ENCODE data around the gene ISOC2.
"Not testable (repeated sequence)": the region's sequence is repeated elsewhere in the genome, so short reads cannot be mapped to it uniquely, and the experiment has no call there.

The ISOC2 gene

DNA sequence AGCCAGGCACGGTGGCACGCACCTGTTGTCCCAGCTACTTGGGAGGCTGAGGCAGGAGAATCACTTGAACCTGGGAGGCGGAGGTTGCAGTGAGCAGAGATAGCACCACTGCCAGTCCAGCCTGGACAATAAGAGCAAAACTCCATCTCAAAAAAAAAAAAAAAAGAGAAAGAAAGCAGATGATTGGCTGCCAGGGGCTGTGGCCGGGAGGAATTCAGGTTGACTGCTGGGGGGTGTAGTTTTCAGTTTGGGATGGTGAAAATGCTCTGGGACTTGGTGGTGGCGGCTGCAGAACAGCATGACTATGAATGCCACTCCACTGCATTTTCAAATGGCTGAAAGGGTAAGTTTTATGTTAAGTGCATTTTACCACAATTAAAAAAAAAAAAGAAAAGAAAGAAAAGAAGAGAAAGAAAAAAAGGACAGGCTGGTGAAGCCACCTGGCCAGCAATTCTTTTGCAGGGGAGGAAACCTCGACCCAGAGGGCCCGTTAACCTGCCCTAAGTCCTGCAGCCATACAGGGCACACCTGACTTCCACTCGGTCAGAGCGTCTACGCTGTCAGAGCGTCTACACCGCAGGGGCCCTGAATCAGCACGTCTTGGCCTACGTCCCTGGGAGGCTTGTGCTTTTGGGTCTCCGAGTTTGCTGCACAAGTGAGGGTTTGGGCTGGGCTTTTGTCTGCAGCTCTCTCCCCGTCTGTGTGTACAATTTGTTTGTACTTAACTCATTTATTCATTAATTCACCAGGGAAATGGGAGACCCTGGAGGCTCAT lies 3.6 kb downstream of the ISOC2 start:
- DNase-seq (ENCODE audit: low spot score), result no peak

- no peak for DNase-seq (ENCODE audit: low spot score)
These were observed 5.1 kb downstream of the ISOC2 start for GRCh38 chr19:55456347-55456746.

GRCh38 chr19:55455576-55456235 lies 5.7 kb downstream of the ISOC2 start:
- no peak for DNase-seq (ENCODE audit: low spot score)

GRCh38 chr19:55454787-55455243 lies 6.6 kb downstream of the ISOC2 start:
- peak; percentile 70 for DNase-seq (ENCODE audit: low spot score)

GRCh38 chr19:55453511-55454260 lies 7.8 kb downstream of the ISOC2 start:
- DNase-seq (ENCODE audit: low spot score), result no peak

DNA sequence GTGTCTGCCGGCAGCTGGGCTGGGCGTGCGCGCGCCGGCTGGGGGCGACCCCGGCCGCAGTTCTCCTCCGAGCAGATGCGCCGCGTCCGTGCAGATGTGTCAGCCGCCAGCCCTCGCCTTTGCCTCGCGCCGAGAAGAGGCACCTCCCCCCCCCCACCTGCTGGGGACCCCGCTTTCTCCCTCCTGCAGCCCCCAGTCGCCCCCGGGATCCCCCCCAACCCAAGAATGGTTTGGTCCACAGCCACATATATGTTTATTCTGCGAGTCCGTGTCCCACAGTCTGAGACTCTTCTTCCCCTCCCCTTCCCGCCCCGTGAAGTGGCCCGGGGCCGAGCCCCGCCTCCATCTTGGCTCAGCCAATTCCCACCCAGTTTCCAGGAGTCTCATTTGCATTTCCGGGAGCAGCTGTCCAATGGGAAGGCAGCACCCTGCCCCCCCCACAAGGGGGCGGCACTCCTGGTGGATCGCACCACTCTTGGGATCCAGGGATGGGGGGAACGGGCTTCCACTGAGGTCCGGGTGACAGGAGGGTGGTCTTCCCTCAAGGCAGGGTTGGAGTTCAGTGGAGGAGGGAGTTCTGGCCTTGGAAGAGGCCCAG lies 8.6 kb downstream of the ISOC2 start:
- DNase-seq (ENCODE audit: low spot score), result peak; percentile 84

DNA sequence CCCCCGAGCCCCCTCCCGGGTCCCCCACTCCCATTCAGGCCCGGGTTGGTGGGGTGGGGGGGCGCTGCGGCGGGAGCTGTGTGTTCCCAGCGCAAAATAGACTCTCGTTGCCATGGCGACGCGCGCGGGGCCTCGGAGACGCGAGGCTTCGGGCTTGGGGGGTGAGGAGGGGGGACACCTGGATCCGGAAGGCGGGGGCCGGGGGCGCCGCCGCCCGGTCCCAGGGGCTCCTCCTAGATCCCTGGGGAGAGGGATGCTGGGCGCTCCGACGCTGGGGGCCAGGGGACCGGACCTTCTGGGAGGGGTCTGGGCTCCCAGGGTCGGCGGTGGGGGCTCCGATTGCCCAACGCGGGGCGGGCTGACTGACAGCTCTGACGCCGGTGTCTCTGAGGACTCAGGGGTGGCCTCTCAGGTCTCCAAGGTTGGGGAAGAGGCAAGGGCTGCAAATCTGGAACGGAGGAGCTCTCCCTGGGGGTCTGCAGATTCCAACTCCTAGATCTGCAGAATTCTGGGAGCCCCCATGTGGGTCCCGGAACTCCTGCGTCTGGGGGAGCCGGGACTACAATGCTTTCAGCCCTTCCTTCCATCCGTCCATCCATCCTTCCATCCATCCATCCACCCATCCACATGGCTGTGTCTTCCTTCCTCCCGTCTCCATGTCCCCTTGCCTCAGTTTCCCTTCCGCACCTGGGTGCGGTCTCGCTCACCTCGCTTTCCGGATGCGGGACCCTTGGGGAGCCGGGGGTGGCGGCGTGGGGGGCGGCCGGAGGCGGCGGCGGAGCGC lies 9.3 kb downstream of the ISOC2 start:
- no peak for DNase-seq (ENCODE audit: low spot score)

DNA sequence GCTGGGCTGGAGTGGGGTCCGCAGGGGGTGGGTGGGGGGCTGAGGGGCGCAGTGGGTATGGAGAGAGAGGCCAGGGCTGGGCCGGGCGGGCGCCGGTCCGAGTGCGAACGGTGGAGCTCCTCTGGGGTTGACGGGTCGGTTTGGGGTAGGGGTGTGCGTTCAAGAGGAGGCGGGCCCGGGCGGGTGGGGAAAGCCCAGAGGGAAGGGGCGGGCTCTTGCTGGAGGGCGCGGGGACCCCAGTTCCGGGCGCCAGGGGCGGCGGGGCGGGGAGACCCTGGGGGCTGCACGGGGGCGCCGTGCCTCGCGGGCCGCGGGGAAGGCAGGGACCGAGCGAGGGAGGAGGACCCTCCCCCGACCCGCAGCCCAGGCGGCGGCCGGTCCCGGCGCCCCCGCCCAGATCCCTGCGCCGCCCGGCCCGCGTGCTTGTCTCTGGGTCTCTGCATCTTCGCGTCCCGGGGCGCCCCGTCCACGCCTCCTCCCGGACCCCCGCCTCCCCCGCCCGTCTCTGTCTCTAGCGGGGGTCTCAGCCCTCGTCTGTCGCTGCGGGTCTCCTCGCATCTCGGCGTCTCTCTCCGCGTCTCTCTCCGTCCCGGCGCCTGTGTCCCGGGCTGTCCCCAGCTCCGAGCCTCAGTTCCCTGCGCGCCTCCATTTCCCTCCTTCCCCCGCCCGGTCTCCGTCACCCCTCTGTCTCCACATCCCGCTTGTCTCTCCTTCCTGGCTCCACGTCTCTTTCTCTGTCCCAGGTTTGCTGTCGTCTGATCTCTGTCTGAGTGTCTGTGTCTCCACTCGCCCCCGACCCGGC lies 10.1 kb downstream of the ISOC2 start:
- no peak for DNase-seq (ENCODE audit: low spot score)

DNA sequence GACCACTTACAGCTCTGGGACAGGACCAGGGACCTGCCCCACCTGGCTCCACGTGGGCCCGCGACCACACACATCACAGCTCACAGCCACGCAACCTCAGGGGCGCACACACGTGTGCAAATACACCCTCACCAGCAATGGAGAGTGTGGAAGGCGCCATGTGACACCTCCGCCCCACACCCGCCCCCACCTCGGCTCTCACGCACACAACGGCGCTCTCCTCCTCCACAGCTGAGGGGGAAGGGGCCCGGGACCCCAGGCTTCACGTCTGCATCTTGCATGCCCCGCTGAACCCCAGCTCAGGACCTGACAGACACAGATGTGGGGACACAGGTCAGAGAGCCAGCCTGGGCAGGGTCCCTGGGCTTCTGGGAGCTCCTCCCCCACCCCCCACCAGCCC lies 12.0 kb downstream of the ISOC2 start:
- DNase-seq (ENCODE audit: low spot score), result no peak

DNA sequence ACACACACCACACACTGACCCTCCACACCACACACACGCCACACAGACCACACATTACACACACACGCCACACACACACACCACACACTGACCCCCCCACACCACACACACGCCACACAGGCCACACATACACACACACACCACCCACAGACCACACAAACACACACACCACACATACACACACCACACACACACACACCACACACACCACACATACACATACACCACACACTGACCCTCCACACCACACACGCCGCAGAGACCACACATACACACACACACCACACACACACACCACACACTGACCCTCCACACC lies 13.3 kb downstream of the ISOC2 start:
- DNase-seq (ENCODE audit: low spot score), result not testable (repeated sequence)

- DNase-seq (ENCODE audit: low spot score), result peak; percentile 46
These were observed 13.8 kb downstream of the ISOC2 start for GRCh38 chr19:55447421-55448174.

GRCh38 chr19:55446060-55446459 lies 15.4 kb downstream of the ISOC2 start:
- no peak for DNase-seq (ENCODE audit: low spot score)

GRCh38 chr19:55444646-55445045 lies 16.8 kb downstream of the ISOC2 start:
- DNase-seq (ENCODE audit: low spot score), result no peak

DNA sequence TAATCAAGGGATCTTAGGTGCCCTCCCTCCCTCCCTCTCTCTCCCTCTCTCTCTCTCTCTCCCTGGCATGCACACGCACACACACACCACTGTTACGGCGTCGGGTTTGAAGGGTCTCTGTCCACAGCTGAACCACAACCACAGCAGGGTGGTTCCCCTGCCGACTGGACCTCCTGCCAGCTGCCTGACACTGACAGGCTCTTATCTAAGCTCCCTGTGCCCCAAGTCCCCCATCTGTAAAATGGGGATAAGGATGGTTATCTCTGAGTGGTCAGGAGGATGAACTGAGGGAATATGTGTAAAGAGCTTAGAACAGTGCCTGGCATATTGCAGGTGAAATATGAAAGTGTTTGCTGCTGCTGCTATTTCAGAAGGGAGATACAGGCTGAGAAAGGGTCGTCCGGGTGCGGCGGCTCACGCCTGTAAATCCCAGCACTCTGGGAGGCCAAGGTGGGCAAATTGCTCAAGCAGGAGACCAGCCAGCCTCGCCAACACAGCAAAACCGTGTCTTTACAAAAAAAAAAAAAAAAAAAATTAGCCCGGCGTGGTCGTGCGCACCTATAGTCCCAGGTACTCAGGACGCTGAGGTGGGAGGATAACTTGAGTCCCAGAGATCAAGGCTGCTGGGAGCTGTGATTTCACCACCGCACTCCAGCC lies 17.5 kb downstream of the ISOC2 start:
- peak; percentile 86 for DNase-seq (ENCODE audit: low spot score)

- DNase-seq (ENCODE audit: low spot score), result peak; percentile 61
These were observed 18.2 kb downstream of the ISOC2 start, which contains the start of gene SHISA7 for GRCh38 chr19:55443045-55443823. Gene SHISA7, minus strand, starts transcription at chr19:55443300. Its CDS starts 437 bp downstream, at chr19:55442863.

DNA sequence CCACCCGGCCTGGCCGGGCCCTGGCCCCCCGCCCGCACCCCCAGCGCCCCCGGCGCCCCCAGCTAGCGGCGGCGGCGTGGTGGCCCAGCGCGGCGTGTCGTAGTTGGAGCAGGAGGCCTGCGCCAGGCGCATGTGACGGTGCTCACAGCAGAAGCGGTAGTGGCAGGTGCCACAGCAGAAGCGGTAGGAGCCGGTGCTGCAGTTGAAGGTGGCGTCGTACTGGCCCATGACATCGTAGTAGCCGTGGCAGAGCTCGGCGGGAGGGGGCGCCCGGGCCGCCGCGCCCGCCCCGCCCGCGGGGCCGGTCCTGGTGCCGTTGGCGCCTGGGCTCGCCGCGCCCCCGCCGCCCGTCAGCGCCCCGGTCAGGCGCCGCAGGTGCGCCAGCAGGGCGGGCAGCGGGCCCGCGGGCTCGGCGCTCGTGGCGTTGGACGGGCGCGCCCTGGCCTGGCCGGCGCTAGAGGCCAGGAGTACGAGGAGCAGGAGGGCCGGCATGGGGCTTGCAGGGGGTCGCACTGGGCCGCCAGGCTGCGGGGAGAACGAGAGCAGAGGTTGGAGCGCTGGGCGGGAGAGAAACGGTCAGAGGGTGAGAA lies 19.0 kb downstream of the ISOC2 start:
- DNase-seq (ENCODE audit: low spot score), result peak; percentile 54

GRCh38 chr19:55441692-55442321 lies 19.6 kb downstream of the ISOC2 start:
- peak; percentile 73 for DNase-seq (ENCODE audit: low spot score)

- DNase-seq (ENCODE audit: low spot score), result no peak
These were observed 20.1 kb downstream of the ISOC2 start for GRCh38 chr19:55441319-55441691.

All from hematopoietic multipotent progenitor cell treated with erythropoietin and hydrocortisone succinate and interleukin-3 and kit ligand, for 15 days (in vitro differentiated cells).